Endometrial microvascular endothelial cells (primary cell): ENCODE data around the gene KDM8. TPM values are rescaled to one million over a fixed set of nuclear protein-coding genes. Genes with fewer than 3 reads are reported as not detected.
"Not testable (repeated sequence)": the region's sequence is repeated elsewhere in the genome, so short reads cannot be mapped to it uniquely, and the experiment has no call there.

Source experiments
- in situ Hi-C: cut with HindIII; loops from 2 replicates; pipeline ENCODE4 v1.10.0; 2017; ENCODE audit warnings: low sequenced_read_pairs, low pct_unique_long_range_greater_than_20kb; ENCODE audit errors: inconsistent ontology term
- total RNA-seq: library from RNA; depleted of rRNA; stranded (reverse); fragments of >200 nt; gene quantifications from one replicate; pipeline ENCODE4 v1.2.3, GENCODE V29; 2015; ENCODE audit errors: inconsistent ontology term

Gene KDM8
- total RNA-seq, 1 donor from 2014 or later = 3.3 TPM

DNA sequence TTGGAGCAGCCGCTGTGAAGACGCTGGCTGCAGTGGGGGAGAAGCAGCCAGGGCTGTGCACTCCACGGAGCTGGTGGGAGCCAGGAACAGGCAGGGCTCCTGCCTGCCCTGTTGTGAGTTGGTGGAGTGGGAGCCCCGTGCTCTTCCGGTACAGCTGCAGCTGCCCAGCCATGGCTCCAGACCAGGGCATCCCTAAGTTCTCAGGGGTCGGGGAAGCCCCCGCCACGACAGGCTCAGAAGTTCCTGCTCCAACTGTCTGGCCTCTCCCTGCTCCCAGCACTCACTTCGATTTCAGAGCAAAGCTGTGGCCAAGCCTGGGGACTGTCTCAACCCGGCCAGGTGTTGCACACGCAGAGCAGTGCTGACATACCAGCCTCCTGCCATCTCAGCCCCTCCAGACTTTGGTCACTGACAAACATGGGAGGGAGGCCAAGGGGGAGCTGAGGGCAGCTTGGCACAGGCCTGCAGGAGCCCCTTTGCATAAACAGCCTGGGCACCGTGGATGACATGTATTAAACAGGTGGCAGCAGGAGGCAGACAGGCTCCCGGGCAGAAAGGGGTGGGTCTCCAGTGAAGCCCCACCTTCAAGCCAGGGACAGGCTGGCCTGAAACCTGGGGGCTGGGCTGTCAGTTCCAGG, 13.9 kb upstream of the KDM8 start:
- in situ Hi-C loops = no loop called here

DNA sequence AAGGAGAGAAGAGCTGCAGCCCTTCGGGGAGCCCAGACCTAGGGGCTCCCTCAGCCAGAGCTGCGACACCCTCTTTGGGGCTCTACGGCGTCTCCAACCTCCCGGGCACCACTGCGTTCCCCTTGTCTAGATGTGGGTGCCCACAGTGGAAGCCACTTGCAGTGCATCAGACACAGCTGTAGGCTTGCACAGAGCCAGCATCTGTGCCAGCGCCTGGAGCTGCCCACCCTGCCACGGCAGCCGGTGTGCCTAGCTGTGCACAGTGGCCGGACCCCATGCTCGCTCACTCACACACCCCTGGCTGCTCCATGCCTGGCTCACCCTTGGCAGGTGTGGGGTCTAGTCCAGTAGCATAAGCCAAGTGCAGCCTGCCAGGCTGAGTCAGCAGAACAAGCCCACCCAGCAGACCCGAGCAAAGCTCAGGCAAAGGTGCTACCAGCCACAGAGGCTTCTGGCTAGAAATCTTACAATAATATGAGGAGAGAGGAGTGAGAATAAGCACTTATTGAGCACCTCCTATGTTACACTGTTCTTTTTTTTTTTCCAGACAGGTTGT, 12.9 kb upstream of the KDM8 start:
- in situ Hi-C loops = no loop called here

GRCh38 chr16:27191352-27191924, 11.9 kb upstream of the KDM8 start:
- in situ Hi-C loops = no loop called here

DNA sequence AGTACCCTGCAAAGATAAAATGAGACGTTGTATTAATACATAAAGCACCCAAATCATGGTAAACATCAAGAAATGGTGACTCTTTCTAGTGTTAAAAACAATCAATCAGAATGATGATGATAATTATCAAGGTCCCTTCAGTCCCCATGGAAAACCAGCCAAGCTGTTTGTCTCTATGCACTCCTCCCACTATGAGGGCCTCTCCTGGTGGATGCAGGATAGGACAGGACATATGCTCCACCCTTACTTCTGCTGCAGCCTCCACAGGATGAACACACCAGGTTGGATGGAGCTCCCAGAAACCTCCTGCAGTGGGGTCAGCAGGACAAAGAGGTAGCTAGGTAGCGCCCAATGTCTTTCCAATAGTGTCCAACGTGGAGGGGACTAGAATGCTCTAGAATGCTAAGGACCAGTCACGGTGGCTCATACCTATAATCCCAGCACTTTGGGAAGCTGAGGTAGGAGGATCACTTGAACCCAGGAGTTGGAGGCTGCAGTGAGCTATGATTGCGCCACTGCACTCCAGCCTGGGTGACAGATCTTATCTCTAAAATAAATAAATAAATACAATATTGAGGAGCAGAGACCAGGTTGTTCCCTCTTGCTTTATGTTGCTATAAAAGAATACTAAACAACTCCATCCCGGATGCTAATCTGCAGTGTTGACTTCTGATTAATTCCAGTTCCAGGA, 9.9 kb upstream of the KDM8 start:
- in situ Hi-C loops = no loop called here

DNA sequence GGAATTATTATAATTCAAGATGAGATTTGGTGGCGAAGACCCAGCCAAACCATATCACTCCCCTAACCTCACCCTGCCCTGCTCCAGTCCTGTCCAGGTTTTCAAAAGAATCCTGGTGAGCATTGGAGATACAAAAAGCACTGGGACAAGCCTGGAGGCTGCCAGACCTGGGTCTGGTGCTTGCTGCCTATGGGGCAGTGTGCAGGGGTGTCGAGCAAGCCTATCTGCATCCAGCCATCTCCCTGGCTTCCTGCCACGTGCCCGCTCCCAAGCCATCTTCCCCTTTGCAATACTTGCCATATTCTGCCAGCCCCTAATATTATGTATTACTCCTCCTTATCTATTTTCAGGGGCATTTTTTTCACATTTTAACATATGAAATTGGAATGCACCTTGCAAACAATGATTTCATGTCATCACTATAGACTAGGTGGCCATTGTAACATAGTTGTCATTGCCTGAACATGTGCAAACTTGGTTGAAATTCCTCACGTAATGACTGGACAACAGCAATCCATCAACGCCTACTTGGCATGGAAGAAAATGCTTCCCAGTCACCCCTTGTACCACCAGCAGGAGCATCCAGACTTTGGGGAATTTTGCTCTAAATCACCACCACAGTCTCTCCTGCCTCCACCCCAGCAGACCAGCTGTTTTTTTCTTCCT, 8.1 kb upstream of the KDM8 start:
- in situ Hi-C loops = no loop called here

DNA sequence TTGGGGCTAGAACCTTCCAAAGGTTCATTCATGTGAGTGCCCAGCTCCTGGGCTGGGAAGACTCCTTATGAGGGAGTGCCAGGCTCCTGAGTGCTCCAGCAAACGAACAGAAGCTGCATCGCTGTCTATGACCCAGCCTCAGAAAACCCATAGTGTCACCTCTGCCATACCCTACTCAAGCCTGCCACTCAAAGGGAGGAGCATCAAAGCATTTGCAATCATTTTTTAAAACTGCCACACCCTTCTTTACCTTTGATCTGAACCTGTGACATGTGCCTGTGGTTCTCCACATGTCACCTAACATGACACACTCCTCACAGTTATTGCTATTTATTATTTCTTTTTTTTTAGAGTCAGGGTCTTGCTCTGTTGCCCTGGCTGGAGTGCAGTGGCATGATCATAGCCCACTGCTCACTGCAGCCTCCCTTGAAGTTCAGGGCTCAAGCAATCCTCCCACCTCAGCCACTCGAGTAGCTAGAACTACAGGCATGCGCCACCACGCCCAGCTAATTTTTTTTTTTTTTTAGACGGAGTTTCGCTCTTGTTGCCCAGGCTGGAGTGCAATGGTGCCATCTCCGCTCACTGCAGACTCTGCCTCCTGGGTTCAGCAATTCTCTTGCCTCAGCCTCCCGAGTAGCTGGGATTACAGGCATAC, 7.3 kb upstream of the KDM8 start:
- in situ Hi-C loops = no loop called here

DNA sequence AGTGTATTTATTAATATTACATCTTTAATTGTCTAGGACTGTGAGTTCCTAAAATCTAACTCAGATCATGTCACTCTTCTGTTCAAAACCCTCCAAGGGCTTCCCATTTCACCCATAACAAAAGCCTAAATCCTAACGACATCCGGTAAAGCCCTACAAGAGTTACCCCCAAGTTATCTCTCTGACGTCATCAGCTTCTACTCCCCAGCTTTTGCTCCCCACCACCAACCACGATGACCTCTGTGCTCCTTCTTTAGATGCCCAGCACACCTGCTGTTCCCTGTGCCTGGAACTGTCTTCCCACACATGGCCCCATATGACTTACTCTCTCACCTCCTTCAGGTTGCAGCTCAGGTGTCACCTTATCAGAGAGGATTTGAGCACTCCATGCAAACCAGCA, 6.3 kb upstream of the KDM8 start:
- in situ Hi-C loops = no loop called here

- in situ Hi-C loops = no loop called here
Observed at GRCh38 chr16:27198451-27199234, 4.7 kb upstream of the KDM8 start.

DNA sequence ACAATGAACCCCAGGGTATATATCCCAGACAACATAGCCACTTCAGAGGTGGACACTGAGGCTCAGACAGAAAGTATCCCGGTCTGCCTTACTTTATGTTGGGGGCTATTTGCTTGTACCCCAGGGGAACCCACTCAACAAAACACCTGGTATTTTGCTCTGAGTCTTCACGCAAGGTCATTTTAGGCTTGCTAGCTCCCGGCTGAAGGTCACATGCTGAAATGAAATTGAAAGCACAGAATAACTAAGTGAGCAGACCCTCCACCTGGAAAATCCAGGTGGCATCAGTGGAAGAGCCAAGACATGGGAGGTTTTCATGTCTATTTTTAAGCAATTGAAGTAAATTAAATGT, 4.1 kb upstream of the KDM8 start:
- in situ Hi-C loops = no loop called here

- in situ Hi-C loops = no loop called here
Observed at GRCh38 chr16:27199736-27200135, 3.6 kb upstream of the KDM8 start.

- in situ Hi-C loops = not testable (repeated sequence)
Observed at GRCh38 chr16:27200914-27201313, 2.4 kb upstream of the KDM8 start.

DNA sequence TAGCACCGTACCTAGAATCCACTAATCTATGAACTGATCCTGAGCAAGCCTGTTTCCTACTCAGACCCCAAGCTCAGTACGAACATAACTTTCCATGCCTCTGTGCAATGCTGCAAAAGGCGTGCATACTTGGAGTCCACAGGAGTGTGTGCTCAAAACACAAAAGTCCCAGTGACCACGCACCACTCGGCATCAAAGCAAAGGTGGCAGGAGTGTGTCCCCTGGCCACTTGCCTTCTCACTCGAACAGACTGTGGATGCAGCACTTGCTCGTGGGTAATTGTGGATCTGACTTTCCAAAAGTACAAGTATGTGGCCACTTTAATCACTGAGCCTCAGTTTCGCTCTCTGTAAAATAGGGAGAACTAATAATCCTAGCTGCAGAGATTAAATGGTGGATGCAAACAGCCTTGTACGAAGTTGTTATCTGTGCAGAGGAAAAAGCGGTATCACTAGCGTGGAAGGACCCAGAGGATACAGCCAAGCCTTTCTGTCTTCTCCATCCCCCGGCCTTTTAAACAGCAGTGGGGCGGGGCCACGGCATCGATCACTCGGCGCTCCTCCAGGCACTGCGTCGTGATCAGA, 311 bp upstream of the KDM8 start:
- in situ Hi-C loops = no loop called here

DNA sequence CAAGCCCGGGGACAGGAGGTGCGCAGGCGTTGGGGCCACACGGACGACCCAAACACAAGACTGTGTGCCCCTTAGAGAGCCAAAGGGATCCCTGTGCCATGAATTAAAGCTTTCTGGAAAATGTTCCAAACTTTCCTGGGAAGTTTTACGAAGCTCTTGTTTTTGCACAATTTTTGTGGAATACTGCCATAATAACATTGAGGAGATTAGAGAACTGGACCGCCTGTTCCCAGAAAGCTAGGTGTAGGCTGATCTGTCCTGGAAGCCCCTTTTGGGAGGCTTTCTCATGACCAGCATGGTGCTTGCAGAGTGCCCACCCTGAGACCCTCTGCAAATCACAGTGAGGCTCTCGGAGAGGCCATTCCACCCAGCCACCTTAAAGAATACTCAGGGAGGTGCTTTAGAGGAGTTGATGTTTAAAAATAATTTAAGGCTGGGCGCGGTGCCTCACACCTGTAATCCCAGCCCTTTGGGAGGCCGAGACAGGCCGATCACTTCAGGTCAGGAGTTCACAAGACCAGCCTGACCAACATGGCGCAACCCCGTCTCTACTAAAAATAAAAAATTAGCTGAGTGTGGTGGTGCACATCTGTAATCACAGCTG, 1.1 kb downstream of the KDM8 start:
- in situ Hi-C loops = no loop called here

DNA sequence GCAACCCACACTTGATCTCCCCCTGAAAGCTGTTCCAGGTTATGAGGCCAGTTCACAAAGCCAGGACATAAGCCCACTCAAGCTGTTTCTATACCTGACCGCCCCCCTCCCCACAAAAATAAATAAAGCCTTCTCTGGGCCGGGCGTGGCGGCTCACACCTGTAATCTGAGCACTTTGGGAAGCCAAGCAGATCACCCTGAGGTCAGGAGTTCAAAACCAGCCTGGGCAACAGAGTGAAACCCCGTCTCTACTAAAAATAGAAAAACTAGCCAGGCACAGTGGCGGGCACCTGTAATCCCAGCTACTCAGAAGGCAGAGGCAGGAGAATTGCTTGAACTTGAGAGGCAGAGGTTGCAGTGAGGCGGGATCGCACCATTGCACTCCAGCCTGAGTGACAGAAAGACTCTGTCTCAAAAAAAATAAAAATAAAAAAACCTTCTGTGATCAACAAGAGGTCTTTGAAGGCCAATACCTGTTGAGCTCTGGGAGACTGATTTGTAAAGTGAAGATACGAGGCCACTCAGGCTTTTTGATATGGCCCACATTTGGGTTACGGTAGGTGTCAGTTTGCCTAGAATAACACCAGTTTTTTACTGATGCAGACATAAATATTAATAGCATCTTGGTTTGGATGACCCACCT, 2.2 kb downstream of the KDM8 start:
- in situ Hi-C loops = no loop called here

DNA sequence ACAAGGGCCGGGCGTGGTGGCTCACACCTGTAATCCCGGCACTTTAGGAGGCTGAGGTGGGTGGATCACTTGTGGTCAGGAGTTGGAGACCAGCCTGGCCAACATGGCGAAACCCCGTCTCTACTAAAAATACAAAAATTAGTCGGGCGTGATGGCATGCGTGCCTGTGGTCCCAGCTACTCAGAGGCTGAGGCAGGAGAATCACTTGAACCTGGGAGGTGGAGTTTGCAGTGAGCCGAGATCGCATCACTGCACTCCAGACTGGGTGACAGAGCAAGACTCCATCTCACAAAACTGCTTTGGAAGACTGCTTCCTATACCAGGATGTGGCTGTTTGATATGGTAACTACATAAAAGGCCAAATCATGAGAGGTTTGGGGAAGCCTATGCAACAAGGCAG, 3.8 kb downstream of the KDM8 start:
- in situ Hi-C loops = not testable (repeated sequence)

DNA sequence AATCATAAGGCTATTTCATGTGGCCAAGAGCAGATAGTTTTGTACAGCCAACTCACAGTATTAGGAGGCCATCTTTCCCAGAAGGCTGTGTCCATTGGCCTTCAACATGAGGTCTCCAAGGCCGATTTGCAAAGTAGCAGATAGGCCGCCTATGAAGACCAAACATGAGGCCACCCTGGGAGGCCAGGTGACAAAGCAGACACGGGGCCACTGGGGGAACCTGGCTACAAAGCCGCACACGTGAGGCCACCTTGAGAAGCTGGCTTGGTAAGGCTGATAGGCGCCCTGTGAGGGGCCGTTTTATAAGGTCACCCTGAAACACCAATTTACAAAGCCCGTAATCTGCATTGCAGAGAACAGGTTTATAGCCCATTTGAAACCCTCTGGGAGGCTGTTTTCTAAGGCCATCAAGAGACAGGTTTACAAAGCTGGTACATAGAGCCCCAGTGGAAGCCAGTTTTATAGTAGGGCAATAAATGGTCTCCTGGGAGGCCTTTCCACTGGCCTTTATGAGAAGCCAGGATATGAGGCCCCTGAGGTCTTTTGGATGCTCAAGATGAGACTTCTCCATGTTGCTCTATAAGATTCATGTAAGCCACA, 4.9 kb downstream of the KDM8 start:
- in situ Hi-C loops = no loop called here

- in situ Hi-C loops = no loop called here
Observed at GRCh38 chr16:27208796-27209195, 5.5 kb downstream of the KDM8 start.
